OCI-LY3 (cell line): ENCODE results near the gene CHCHD10.

Source experiments
- H2AFZ ChIP-seq: fragments of 200-600, 300-600 bp; shearing (Covaris generic); 2 replicates; pipeline ENCODE4 v1.6.0; 2014; ENCODE audit warnings: antibody characterized with exemption, low read depth, low read length
- H3K27ac ChIP-seq: fragments of 200-600, 300-600 bp; sonication (generic); 2 replicates; pipeline ENCODE4 v1.5.1; 2014; ENCODE audit warnings: mild to moderate bottlenecking, low read length, moderate library complexity, mixed read lengths
- H3K27me3 ChIP-seq: fragments of 200-600, 300-600 bp; sonication (generic); 2 replicates; pipeline ENCODE4 v1.6.1; 2014; ENCODE audit warnings: low read depth, low read length, mixed read lengths
- H3K36me3 ChIP-seq: fragments of 200-600, 300-600 bp; sonication (generic); replicated peaks from 2 replicates; pipeline ENCODE3; 2014; ENCODE audit warnings: low read depth, low read length, mixed read lengths
- H3K4me1 ChIP-seq: fragments of 300-600, 200-600 bp; sonication (generic); 2 replicates; pipeline ENCODE4 v1.6.1; 2014; ENCODE audit warnings: low read length, mixed read lengths
- H3K4me2 ChIP-seq: fragments of 200-600, 300-600 bp; sonication (generic); 2 replicates; pipeline ENCODE4 v1.6.1; 2014; ENCODE audit warnings: low read length, mixed read lengths
- H3K4me3 ChIP-seq: fragments of 300-600, 200-600 bp; sonication (generic); 2 replicates; pipeline ENCODE4 v1.5.1; 2014; ENCODE audit warnings: antibody characterized with exemption, mild to moderate bottlenecking, low read length, moderate library complexity
- H3K79me2 ChIP-seq: fragments of 300-600, 200-600 bp; shearing (Covaris generic); 2 replicates; pipeline ENCODE4 v1.6.1; 2014; ENCODE audit warnings: mild to moderate bottlenecking, low read length, mixed read lengths
- H3K9ac ChIP-seq: fragments of 300-600, 200-600 bp; shearing (Covaris generic); 2 replicates; pipeline ENCODE4 v1.6.0; 2014; ENCODE audit warnings: mild to moderate bottlenecking, low read length, moderate library complexity
- H3K9me3 ChIP-seq: fragments of 200-600, 300-600 bp; shearing (Covaris generic); 2 replicates; pipeline ENCODE4 v1.6.1; 2014; ENCODE audit warnings: low read length, mixed read lengths; ENCODE audit not compliant: insufficient read depth
- H4K20me1 ChIP-seq: fragments of 200-600, 300-600 bp; sonication (generic); 2 replicates; pipeline ENCODE4 v1.6.1; 2016; ENCODE audit warnings: low read length, mixed read lengths; ENCODE audit not compliant: insufficient read depth
- EZH2phosphoT487 ChIP-seq: fragments of 200-600 bp; shearing (Covaris generic); IDR thresholded peaks from 2 replicates; pipeline ENCODE4 v1.6.1; 2018; ENCODE audit warnings: antibody characterized with exemption, mixed run types, low read depth
- TF ChIP-seq, protein P1 (sequence below): fragments of 200-600, 300-600 bp; sonication (generic); IDR thresholded peaks from 2 replicates; pipeline ENCODE4 v1.5.1; 2014; ENCODE audit warnings: antibody characterized with exemption, low read length, low read depth

Gene CHCHD10

DNA sequence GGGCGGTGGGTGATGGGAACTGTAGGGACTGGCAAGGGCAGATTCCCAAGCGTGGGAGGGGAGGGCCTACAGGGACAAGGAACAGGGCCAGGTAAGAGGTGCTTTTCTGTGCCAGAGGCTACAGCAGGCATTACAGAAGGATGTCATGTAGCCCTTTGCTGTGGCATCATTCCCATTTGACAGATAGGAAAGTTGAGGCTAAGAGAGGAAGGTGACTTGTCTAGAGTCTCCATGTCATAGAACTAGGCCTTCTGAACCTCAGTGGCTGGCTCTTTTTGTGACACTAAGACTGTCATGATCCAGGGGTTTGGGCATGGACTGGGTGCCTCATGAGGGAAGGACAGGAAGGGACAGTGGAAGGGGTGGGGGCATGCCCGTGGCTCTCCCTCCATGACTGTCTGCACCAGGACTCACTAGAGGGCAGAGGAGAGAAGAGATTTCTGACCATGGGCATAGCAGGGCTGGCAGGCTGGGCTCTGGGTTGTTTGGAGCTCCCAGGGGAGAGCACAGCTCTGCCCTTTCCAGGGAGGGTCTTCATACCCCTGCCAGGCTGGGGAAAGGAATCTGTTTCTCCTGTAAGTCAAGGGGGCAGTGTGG is 8.1 kb upstream of the CHCHD10 start:
- Histone ChIP-seq H3K36me3 (no peaks in the 10 kb centered on the region), H3K27me3 (peaks cover 6% of the 10 kb centered on the region)

DNA sequence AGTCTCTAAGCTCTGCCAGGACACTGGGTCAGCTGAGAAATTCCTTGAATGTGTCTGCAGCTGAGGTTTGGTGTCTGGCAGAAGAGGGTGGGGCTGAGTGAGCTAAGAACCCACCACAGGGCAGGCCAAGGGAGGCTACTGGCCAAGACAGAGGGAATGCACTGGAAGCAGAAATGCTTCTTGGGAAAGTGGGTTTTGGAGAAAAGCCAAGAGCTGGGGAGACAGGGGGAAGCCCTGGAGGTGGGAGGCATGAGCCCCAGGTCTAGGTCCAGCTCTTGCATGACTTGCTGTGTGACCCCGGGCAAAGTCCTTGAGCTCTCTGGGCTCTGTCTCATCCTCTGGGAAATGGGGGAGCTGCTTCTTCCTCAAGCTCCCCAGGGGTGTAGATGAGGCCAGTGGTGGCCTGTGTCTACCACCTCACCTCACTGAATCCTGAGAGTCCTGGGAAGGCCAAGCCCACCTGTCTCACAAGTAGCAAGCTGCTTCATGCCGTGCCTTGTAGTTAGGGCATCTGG is 7.2 kb upstream of the CHCHD10 start:
- Histone ChIP-seq H3K79me2 (no peaks in the 10 kb centered on the region), H3K27ac (no peak overlapping the region), H3K4me3 (no peak overlapping the region), H4K20me1 (no peaks in the 10 kb centered on the region), H2AFZ (no peak overlapping the region), H3K36me3 (no peaks in the 10 kb centered on the region), H3K9me3 (no peaks in the 10 kb centered on the region), H3K4me2 (no peak overlapping the region), H3K27me3 (peaks cover 6% of the 10 kb centered on the region), H3K4me1 (peaks cover 16% of the 10 kb centered on the region), H3K9ac (no peak overlapping the region)
- TF ChIP-seq EZH2phosphoT487: no peak
- TF ChIP-seq, protein P1, sequence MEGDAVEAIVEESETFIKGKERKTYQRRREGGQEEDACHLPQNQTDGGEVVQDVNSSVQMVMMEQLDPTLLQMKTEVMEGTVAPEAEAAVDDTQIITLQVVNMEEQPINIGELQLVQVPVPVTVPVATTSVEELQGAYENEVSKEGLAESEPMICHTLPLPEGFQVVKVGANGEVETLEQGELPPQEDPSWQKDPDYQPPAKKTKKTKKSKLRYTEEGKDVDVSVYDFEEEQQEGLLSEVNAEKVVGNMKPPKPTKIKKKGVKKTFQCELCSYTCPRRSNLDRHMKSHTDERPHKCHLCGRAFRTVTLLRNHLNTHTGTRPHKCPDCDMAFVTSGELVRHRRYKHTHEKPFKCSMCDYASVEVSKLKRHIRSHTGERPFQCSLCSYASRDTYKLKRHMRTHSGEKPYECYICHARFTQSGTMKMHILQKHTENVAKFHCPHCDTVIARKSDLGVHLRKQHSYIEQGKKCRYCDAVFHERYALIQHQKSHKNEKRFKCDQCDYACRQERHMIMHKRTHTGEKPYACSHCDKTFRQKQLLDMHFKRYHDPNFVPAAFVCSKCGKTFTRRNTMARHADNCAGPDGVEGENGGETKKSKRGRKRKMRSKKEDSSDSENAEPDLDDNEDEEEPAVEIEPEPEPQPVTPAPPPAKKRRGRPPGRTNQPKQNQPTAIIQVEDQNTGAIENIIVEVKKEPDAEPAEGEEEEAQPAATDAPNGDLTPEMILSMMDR: no peak

More for the DNA sequence above, 8.1 kb upstream of the CHCHD10 start:
- Histone ChIP-seq H2AFZ (no peak overlapping the region), H3K4me1 (peaks cover 16% of the 10 kb centered on the region), H3K9me3 (no peaks in the 10 kb centered on the region), H3K27ac (no peak overlapping the region), H3K4me3 (no peak overlapping the region), H3K4me2 (no peak overlapping the region), H3K79me2 (no peaks in the 10 kb centered on the region), H3K9ac (no peak overlapping the region), H4K20me1 (no peaks in the 10 kb centered on the region)
- TF ChIP-seq, protein P1: peak; percentile 26; the same call in 1 of the 2 replicates
- no peak for TF ChIP-seq EZH2phosphoT487

DNA sequence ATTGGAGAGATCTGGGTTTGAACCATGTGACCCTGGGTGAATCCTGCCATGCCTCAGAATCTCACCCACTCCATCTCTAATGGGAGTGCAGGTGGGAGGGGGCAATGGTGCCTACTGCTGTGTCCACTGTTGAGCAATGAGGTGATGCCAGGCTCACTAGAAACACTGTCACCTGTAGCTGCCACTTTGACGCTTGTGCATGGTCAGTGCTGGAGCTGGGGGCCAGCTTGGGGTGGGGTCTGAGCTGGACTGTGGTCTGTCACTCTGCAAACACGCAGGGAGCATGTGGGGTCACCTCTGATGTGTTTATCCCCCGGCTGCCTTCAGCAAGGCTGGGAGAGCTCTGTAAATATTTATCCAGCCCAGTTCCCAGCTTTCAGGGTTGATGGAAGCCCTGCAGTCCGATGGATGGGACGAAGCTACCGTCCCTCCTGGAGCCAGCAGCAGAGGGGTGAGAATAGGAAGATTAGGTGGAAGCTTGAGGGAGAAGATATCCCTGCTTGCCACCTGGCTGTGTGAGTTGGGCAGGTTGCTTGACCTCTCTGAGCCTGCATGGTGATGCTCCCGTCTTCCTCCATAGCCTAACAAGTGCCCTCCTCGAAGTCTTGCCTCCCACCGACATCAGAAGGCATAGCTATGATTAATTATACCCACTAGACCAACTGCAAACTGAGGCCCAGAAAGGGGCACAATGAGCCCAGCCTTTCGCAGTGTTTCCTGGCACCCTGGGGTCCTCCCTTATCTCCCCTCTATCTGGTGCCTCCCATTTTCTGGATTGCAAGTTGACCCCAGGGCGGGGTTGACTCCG is 6.5 kb upstream of the CHCHD10 start:
- H3K4me2 ChIP-seq: no peak overlapping the region
- no peaks in the 10 kb centered on the region for H3K79me2 ChIP-seq
- H3K9me3 ChIP-seq: no peaks in the 10 kb centered on the region
- H3K4me3 ChIP-seq: no peak overlapping the region
- H3K27me3 ChIP-seq: peaks cover 6% of the 10 kb centered on the region
- no peak overlapping the region for H2AFZ ChIP-seq
- peaks cover 22% of the 10 kb centered on the region for H3K4me1 ChIP-seq
- H4K20me1 ChIP-seq: no peaks in the 10 kb centered on the region
- no peaks in the 10 kb centered on the region for H3K36me3 ChIP-seq
- H3K27ac ChIP-seq: no peak overlapping the region
- no peak overlapping the region for H3K9ac ChIP-seq
- TF ChIP-seq, protein P1: no peak
- no peak for TF ChIP-seq EZH2phosphoT487

DNA sequence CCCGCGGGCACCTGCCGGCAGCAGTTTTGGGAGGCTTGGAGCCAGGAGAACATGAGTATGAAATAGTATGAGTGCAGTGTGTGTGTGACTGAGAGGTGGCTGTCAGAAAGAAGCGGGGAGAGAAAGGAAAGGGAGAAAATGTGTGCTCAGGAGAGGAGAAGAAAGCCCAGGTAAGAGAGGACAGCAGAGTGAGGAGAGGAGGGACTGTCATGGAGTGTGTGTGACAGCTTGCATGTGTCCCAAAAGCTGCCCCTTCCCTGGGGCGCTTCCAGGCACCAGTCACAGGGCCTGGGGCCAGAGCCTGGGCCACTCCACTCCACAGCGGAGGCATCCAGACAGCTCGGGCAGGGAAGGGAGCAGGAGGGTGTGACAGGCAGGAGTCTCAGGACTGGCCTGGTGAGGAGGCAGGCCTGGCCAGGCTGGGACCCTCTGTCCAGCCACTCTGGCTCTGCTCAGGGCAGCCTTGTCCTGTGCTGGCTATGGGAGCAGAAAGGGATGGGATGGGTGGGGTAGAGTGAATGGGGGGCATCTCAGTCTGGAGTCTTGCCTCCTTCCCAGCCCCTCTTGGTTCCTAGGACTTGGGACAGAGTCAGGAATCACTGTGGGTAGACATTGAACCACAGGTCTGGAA is 5.8 kb upstream of the CHCHD10 start:
- Histone ChIP-seq H3K27me3 (peaks cover 6% of the 10 kb centered on the region), H3K4me2 (peak overlapping the region; percentile 92), H3K9me3 (no peaks in the 10 kb centered on the region), H3K4me1 (peaks cover 29% of the 10 kb centered on the region), H3K79me2 (no peaks in the 10 kb centered on the region), H2AFZ (no peak overlapping the region; the same call in 1 of the 2 replicates), H3K36me3 (no peaks in the 10 kb centered on the region), H3K27ac (no peak overlapping the region), H3K9ac (peak overlapping the region; percentile 60), H4K20me1 (no peaks in the 10 kb centered on the region), H3K4me3 (peak overlapping the region; percentile 77)
- TF ChIP-seq EZH2phosphoT487: no peak
